HG03520 (cell line): ENCODE measurements around the gene M6PR.

Source experiments
- ATAC-seq: cut with Tn5 transposase; IDR thresholded peaks from one replicate; pipeline ENCODE4 v1.9.1; 2021; ENCODE audit warnings: mild to moderate bottlenecking, moderate library complexity; ENCODE audit not compliant: unreplicated experiment

Gene M6PR

DNA sequence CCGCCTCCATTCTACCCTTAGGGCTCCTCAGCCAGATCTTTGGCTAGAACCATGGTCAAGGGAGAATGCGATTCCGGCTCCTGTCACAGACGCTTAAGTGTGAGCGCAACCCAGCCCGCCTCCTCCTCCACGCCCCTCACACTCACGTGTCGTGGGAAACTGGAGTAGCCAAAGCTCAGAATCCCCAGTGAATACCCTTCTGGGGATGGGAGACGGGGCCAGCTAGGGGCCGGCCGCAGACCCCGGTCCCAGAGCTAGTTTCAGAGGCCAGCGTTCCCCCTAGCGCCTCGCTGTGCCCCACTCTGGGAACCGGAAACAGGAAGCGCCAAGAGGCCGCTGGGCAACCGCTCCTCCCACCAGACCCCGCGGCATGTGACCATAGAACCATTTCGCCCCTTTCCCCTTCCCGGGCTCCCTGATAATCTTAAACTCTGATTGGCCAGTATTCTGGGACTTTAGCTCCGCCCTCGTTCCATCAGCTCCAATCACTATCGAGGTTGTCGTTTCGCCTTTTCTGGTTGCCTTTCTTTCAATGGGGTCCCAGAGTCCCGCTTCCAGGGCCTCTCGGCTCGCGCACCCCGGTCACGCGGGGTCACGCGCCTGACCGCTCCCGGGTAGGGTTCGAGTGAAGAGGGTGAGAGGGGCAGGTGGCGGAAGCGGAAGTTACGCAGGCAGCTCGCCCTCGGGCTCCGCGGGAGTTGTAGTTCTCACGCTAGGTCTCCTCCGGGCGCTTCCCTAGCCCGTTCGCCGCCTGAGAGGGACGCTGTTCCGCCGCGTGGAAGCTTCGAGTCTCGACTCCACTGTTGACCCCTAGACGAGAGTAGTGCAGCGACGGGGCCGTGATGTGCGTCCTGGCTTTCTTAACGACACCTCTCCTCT is at the start of gene M6PR:
Gene M6PR, minus strand, starts transcription at position 304 of the 879 bp plus-strand sequence. CDS start 3,241 bp downstream, outside the sequence.
- ATAC-seq, result peak; percentile 77

GRCh38 chr12:8996682-8997405 is 47.4 kb upstream of the M6PR start:
- ATAC-seq, result peak; percentile 95

DNA sequence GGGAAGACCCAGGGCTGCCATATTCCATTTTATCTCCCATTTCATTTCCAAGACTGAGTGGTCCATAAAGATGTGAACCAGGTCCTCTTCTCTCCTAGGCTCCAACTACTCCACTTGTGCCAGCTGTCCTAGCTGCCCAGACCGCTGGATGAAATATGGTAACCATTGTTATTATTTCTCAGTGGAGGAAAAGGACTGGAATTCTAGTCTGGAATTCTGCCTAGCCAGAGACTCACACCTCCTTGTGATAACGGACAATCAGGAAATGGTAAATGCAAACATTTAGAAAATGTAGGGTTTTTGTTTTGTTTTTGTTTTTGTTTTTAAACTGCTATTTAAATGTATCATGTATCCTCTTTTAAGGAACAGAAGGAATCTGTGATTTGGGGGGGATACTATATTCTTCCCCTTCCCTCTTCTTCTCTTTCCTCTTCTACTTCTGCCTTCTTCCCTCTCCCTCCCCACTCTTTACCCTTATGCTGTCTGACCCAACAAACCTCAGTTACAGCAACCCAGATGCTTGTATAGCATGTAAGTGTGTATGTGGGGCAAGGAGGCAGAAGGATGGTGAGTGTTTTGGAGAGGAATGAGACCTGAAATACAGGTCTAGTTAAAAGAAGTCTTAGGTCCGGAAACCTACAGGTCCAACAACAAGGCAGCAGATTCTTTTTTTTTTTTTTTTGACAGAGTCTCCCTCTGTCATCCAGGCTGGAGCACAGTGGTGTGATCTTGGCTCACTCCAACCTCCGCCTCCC is 45.8 kb upstream of the M6PR start:
- ATAC-seq, result no peak

DNA sequence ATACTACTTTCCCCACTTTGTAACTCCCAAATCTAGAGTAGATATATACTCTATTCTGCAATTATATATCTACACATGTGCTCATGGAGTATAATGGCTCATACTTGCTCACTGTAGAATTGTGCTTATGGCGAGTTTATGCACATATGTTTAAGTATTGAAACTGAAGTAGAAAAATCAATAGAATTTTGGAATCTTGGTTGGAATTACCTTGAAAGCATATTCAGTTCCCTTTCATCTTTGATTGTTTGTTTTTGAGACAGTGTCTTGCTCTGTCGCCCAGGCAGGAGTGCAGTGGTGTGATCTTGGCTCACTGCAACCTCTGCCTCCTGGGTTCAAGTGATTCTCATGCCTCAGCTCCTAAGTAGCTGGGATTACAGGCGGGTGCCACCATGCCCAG is 44.4 kb upstream of the M6PR start:
- no peak for ATAC-seq

- ATAC-seq, result no peak
These were observed 42.2 kb upstream of the M6PR start for GRCh38 chr12:8991371-8992345.

DNA sequence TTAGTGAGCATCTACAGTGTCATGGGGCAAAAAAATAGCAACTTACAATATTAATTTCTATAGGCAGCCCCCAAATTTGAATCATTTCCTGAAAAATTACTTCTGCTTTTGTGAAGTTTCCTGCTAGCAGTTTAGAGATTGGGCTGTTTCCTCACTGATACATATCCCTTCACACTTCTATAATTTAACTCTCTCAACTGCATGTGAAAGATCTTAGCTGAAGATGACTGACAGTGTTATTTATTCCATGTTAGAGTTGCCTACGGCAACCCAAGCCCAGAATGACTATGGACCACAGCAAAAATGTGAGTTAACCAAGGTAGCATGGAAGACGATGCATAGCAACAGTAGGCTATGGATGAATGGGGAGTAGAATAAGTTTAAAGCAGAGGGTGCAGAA is 40.0 kb upstream of the M6PR start, which contains the start of gene KLRG1:
Gene KLRG1, plus strand, starts transcription at position 134 of the 400 bp plus-strand sequence. Its CDS starts 90 bp downstream, at position 224.
- no peak for ATAC-seq

GRCh38 chr12:8987685-8988084 is 38.2 kb upstream of the M6PR start:
- ATAC-seq, result no peak

DNA sequence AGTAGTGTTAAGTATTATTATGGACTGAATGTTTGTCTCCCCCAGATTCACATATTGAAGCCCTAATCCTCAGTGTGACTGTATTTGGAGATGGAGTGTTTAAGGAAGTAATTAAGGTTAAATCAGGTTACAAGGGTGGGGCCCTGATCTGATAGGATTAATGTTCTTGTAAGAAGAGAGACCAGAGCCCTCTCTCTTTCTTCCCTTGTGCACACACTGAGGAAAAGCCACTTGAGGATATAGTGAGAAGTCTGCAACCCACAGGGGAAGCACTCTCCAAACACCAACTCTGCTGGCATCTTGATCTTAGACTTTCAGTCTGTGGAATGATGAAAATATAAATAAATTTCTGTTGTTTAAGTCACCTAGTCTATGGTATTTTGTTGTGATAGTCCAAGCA is 37.7 kb upstream of the M6PR start:
- ATAC-seq, result no peak

- no peak for ATAC-seq
These were observed 35.8 kb upstream of the M6PR start for GRCh38 chr12:8985213-8985754.

DNA sequence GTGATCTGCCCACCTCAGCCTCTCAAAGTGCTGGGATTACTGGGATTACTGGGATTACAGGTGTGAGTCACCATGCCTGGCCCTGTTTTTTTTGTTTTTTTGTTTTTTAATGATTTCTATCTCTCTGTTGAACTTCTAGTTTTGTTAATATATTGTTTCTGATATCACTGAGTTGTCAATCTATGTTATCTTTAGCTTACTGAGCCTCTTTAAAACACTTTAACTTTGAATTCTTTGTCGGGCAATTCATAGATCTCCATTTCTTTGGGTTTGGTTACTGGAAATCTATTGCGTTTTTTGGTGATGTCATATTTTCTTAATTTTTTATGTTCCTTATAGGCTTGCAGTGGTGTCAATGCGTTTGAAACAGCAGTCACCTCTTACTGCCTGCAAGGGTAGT is 30.7 kb upstream of the M6PR start:
- ATAC-seq, result no peak

DNA sequence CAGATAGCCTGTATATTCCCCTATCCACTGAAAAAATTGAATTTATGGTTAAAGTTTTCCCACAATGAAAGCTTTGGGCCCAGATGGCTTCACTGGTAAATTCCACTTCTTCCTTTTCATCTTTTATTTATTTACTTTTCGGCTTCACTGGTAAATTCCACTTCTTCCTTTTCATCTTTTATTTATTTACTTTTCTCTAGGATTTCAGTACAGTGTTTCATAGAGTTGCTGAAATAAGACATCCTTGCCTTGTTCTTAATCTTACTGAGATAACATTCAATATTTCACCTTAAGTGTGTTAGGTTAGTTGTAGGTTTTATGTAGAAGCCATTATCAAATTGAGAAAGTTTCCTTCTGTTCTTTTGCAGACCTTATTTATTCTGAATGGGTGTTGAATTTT is 21.0 kb upstream of the M6PR start:
- ATAC-seq, result no peak

DNA sequence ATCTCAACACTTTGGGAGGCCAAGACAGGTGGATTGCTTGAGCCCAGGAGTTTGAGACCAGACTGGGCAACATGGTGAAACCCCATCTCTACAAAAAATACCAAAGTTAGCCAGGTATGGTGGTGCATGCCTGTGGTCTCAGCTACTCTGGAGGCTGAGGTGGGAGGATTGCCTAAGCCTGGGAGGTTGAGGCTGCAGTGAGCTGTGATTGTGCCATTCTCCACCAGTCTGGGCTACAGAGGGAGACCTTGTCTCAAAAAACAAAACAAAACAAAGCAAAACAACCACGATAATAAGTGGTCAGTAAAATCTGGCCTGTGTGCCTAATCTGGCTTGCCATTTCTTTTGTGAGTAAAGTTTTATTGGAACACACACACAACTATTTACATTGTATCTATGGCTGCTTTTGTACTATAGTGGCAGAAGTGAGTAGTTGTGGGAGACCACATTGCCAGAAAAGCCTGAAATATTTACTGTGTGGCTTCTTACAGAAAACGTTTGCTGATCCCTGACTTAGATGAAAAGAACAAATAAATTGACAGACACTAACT is 20.5 kb upstream of the M6PR start:
- ATAC-seq, result no peak

GRCh38 chr12:8968761-8969160 is 19.3 kb upstream of the M6PR start:
- ATAC-seq, result no peak

DNA sequence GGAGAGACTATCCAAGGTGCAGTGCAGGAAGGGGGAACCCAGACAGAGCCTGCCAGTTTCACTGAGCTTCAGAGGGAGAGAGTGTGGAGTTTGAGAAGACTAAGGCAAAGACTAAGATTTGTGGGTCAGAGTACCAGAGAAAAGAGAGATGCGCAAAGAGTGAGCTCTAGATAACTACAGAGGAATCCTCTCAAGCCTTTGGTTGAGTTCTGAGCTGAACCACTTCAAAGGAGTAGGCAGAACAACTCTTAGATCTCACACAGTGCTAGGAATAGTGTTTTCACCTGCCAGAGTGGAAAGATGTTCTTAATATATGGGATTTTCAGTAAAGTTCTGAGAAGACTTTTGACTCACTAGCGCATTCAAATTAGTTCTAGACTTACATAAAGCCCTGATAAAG is 10.7 kb upstream of the M6PR start:
- ATAC-seq, result no peak

GRCh38 chr12:8958066-8958465 is 8.6 kb upstream of the M6PR start:
- ATAC-seq, result no peak

GRCh38 chr12:8957561-8957960 is 8.1 kb upstream of the M6PR start:
- ATAC-seq, result no peak

GRCh38 chr12:8956772-8957171 is 7.3 kb upstream of the M6PR start:
- ATAC-seq, result no peak

GRCh38 chr12:8956073-8956472 is 6.6 kb upstream of the M6PR start:
- ATAC-seq, result no peak

- ATAC-seq, result no peak
These were observed 4.4 kb upstream of the M6PR start for GRCh38 chr12:8953773-8954402.
